HG02981 (cell line): ENCODE data around the gene ITSN2.
"Not testable (repeated sequence)": the region's sequence is repeated elsewhere in the genome, so short reads cannot be mapped to it uniquely, and the experiment has no call there.

Source experiments
- ATAC-seq: cut with Tn5 transposase; IDR thresholded peaks from one replicate; pipeline ENCODE4 v1.9.1; 2021; ENCODE audit warnings: mild to moderate bottlenecking, moderate library complexity; ENCODE audit not compliant: unreplicated experiment

The ITSN2 gene

DNA sequence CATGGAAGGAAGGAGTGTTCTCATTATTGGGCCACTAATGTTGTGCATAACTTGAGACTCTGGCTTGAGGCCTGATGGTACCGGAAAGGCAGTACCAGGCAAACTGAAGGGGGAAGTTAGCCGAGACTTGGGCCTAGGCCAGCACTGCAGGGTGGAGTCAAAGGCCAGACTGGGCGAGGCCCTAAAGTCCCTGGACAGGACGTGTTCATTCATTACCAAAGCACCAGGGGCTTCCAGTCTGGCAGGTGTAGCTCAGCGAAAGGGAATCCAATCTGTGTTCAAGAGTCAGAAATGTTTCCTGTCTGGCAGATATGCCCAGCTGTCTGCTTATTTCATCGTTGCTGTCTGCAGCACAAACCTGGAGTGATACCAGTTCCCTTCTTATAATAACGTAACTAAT, 4.7 kb upstream of the ITSN2 start:
- ATAC-seq = no peak

DNA sequence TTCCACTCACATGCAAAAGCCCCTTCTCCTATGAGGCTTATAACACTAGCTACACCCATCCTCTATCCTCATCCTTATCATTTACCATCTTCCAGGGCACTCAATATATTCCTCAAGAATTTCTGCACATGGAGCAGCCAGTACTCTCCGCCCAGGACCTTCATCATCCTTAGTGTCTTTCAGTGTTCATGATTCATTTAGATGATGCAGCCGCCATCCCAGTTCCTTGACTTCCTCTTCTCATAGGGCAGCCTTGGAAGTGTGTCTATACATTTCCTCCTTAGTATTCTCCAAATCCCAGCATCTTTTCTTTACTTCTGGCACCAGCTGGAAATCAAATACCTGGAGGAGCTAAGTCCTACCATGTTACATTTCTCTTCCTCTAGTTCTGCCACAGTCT, 3.0 kb upstream of the ITSN2 start:
- no peak for ATAC-seq

DNA sequence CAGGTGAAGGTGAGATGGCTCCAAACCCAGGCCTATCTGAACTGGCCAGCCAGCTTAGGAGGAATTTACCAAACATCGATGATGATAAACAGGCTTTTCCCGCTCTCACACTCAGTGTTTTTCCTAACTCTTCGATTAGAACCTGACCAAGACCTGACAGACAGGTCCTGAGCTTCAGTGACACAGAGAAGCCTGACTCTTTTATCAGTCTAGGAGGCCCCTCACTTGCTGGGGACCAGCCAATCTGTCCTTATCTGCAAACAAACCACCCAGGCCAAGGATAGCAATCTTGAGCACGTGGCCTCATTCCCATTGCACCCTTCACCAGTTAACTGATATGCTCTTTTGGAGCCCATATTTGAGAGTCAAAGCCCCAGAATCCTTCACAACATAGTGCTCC, 1.9 kb upstream of the ITSN2 start:
- no peak for ATAC-seq

DNA sequence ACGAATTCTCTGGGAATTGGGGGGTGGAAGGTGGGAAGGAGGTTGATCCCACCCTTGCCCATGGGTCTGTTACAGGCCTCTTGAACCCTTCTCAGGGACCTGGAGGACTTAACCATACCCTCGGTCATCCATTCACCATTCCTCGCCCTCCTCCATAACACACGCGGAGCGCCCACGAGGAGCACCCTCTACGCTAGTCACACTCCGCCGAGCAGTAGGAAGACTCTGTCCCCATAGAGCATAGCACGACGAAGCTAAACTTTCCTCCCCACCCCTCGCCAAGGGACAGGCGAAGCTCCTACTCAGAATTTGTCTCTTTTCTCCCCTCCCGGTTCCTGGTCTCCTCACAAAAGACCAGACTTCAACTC, 611 bp upstream of the ITSN2 start:
- no peak for ATAC-seq

DNA sequence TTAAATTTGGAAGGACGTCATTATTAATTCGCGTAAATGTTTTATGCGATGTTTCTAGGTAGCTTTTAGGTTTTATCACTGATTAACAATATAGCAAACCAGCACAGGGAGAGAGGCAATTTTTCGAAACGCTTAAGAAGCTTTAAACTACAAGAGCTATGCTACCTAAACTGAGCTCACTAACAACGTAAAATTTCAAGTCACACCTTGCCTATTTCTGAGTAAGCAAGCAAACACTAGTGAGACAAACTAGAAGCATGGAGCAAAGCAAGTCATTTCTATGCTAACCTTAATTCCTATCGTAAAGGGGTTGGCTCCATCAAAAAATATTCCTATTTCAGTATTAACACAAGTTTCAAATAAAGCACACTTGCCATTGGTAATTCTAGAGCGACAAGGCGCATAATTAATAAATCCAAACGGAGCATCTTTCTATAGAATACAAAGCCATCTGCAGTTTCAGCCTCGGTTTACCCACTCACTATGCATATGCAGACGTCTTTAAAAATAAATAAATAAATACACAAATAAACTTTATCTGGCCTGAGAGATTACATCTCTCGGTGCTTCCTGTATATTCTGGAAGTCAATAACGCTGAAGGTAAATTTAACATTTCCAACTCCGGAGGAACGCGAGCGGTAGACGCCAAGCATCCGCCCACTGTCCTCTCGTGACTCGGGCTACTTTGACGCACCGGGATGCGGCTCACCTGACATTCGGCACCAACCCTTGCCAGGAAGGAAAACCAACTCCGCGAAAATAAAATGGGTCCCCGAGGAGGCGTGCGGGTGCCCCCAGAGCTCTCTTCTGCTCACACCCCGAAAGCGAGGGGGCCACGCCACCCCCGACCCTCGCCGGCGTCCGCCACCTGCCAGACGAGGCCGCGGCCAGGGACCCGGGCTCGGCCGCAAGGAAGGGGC, 947 bp downstream of the ITSN2 start:
- no peak for ATAC-seq

DNA sequence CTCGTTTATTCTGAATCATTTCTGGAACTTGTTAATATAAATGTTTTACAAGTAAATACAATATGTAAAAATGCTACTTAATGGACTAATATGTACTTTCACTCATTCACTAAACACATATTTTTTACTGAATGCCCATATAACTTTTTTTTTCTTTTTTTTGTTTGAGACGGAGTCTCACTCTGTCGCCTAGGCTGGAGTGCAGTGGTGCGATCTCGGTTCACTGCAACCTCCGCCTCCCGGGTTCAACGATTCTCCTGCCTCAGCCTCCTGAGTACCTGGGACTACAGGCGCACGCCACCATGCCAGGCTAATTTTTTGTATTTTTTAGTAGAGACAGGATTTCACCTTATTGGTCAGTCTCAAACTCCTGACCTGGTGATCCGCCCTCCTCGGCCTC, 2.6 kb downstream of the ITSN2 start:
- not testable (repeated sequence) for ATAC-seq

DNA sequence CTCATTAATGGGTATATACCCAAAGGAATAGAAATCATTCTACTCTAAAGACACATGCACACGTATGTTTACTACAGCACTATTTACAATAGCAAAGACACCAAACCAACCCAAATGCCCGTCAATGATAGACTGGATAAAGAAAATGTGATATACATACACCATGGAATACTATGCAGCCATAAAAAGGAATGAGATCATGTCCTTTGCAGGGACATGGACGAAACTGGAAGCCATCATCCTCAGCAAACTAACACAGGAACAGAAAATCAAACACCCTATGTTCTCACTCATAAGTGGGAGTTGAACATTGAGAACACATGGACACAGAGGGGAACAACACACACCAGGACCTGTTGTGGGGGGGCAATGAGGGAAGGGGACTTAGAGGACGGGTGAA, 3.2 kb downstream of the ITSN2 start:
- not testable (repeated sequence) for ATAC-seq

DNA sequence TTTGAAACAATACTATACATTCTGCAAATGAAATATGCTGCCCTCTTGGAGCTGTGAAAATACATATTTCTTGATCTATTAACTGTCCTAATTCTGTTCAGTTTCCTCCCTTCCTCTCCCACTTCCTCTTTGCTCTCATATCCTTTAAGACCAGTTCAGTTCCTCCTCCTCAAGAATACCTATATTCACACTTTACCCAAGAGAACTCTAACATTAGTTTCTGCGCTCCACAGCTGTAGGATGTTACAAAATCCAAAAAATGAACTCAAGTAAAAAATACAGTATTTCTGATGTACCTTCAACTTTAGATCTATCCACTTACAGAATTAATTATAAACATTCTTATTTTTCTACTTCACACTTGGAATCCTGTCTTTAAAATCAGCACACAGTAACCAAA, 5.4 kb downstream of the ITSN2 start:
- ATAC-seq = no peak

DNA sequence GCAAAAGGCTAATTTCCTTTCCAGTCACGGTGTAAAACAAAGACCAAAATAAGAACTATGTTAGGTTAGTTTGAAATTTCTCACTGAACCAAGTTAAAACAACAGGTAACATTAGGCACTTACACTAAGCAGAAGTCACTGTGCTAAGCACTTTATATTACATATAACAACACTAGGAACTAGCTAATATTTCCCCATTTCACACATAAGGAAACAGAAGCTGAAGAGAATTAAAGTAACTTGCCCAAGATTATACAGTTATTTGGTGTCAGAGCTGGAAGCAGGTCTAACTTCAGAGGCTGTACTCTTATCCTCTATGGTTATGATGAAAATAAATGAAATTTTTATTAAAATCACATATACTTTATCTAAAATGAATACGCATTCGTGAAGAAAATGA, 5.9 kb downstream of the ITSN2 start:
- ATAC-seq = no peak

DNA sequence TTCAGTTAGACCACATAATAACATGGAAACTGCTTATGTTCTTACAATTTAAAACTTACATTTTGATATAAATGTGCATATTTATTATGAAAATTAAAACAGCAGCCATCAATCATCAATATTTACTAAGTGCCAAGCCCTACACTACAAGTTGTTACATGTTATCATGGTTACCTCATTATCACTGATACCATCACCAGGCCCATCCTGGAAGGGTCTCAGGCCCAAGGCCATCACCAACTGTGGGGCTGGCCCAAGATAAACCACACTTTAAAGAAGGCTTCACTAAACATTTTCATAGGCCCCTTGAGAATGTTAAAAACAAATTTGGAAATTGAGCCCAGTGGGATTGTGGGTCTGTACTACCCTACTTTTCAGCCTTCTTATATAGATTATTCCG, 6.4 kb downstream of the ITSN2 start:
- ATAC-seq = no peak

DNA sequence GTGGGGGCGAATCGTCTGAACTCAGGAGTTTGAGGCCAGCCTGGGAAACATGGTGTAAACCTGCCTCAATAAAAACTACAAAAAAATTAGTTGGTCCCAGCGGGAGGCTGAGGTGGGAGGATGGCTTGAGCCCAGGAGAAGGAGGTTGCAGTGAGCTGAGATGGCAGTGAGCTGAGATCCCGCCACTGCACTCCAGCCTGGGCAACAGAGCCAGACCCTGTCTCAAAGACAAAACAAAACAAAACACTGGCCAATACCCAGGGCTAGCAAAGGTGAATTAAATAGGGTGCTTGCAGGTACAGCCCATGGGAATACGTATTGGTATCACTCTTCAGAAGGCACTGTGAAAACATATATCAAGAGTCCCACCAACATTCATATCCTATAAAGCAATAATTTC, 7.0 kb downstream of the ITSN2 start:
- ATAC-seq = no peak

DNA sequence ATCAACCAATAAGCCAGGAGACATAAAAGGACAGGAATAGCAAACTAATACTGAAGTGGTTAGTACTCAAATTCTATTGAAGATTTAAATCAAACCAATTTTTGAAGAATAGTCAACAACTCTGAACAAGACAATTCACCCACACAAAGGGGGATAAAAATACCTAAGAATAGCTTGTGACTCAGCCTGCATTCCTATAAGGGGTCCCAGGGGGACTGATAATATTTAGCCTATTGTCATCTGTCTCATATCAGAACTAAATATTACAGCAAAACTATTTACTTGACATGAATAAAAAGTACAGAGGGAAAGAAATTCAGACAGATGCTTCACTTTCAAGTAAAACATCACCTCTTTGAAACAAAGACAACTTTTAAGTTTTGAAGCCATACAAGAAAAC, 7.7 kb downstream of the ITSN2 start:
- ATAC-seq = no peak

DNA sequence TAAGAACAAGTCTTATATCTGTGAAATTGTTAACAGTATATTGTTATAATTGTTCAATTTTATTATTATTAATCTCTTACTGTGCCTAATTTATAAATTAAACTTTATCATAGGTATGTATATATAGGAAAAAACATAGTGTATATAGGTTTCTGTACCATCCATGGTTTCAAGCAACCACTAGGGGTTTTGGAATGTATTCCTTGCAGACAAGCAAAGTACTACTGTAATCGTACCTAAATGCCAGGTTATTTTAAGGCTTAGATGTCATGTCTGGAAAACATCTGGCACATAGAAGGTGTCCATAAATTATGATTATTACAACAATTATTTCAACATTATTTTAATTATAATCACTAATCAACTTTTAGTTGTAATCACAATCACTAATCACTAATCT, 8.4 kb downstream of the ITSN2 start:
- ATAC-seq = no peak

DNA sequence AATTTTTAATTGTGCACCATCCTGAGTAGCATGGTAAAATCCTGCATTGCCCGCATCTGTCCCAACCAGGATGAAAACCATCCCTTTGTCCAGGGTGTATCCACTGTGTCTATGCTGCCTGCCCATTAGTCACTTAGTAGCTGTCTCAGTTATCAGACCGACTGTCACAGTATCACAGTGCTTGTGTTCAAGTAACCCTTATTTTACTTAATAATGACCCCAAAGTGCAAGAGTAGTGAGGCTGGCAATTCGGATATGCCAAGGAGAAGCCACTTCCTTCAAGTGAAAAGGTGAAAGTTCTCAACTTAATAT, 8.8 kb downstream of the ITSN2 start:
- ATAC-seq = no peak

DNA sequence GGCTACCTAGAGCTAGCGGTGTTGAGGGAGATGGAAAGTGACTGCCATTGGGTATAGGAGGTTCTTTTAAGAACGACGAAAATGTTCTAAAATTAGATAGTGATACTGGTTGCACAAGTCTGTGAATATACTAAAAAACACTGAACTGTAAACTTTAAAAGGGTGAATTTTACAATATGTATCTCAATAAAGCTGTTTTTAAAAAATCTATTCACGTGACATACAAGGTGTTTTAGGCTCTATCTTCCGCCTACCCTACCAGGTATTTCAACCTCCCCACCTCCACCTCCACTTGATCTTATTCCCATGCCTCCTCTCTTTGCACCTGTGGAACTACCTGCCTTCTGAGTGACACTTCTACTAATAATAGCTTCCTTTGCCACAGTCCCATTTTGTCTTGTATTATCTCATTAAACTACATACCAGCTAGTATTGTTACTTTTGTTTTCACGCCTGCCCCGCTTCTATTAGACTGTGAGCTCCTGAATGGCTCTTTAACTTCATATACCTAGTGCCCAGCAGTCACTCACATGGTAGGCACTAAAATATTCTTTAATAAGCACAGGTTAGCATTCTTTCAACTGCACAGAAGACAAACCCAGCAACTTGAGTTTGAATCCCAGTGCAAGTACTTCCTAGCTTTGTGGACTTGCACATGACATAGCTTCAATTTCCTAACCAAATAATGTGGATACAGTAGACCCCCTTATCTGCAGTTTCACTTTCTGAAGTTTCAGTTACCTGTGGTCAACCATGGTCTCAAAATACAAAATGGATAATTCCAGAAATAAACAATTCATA, 9.3 kb downstream of the ITSN2 start:
- ATAC-seq = no peak

DNA sequence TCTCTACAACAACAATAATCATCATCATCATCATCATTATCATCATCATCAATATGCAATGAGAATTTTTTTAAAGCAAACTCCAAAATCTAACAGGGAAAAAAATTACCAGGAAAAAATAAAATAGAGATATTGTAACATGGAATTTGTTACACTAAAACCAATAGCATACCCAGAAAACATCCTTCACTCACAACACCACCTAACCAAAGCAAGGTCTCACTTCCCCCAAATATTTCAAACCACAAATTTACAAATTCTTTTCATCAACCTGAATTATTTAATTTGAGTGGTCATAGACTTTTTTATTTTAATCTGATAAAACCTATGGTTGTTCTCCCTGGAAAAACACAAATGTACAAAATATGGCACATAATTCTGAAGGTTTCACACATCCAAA, 11.2 kb downstream of the ITSN2 start:
- ATAC-seq = no peak

DNA sequence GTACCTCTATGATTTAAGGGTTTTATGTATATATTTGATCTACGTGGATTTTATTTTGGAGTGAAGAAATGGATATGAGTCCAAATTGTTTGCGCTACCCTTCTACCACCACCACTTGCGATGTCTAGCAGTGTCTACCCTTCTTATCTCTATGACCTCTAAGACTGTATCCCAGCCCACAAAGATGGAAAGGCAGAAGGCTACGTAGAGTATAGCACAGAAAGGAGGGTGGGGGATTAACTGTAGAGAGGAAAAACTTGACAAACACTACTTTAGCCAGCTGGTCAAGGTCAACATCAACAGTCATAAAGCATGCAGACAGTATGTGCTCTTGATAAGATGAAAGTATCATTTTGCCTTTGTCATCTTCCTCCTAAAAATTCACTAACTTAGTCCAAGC, 14.4 kb downstream of the ITSN2 start:
- no peak for ATAC-seq

DNA sequence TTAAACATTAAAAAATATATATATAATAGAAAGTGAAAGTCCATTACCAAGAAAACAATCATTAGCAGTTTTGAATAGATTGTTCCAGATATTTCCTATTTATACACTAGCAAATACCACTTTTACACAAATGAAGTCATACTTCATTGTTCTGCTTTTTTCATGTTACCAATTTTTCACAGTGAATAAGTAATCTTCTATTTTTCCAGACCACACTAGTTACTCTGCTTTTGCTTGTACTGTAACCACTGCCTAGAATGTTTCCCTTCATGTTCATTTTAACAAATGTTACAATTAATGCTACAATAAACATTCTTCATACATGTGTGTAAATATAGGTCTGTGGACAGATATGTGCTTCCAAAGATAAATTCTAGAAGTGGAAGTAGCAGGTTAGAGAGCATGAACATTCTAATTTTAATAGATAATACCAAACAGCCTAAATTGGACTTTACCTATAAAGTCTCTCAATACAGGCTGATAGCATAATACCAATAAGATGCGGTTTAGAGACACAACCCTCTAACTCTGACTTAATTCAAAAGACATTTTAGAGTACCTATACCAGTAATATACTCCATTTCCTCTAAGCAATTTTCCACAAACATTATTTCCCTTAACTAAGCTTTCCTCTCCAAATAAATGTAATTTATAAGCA, 17.0 kb downstream of the ITSN2 start:
- peak; percentile 80 for ATAC-seq

DNA sequence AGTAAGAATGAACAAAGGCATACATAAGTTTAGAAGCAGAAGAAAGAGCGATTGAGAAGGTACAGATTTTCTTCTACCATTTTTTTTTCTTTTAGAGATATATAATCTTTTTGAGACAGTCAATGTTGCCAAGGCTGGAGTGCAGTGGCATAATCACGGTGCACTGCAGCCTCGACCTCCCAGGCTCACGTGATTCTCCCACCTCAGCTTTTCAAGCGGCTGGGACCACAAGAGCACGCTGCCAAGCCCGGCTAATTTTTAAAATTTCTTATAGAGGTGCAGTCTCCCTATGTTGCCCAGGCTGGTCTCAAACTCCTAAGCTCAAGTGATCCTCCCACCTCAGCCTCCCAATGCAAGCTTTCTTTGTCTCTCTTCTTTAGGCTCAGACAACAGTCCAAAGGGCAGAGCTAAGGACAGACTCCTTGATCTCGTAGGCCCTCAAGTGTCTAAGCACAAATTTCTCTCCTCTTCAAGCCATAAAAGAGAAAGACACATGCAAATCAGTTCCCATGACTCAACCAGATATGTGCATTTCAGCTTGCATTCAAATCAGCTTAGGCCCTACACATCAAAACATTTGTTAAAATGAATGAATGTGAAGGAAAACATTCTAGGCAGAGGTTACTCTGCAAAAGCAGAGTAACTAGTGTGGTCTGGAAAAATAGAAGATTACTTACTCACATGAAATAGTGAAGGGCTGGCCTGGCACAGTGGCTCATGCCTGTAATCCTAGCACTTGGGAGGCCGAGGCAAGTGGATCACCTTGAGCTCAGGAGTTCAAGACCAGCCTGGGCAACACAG, 18.0 kb downstream of the ITSN2 start:
- ATAC-seq = peak; percentile 43

DNA sequence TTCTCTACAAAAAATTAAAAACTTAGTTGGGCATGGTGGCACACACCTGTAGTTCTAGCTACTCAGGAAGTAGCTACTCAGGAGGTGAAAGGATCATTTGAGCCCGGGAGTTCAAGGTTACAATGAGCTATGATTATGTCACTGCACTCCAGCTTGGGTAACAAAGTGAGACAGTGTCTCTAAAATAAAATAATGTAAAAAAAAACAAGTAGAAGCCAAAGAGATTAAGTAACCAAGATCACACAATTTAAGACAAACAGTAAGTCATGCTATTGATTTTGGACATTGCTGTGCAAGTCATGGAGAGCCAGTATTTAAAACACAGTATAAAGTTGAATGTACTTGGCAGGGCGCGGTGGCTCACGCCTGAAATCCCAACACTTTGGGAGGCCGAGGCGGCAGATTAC, 20.5 kb downstream of the ITSN2 start:
- ATAC-seq = no peak

DNA sequence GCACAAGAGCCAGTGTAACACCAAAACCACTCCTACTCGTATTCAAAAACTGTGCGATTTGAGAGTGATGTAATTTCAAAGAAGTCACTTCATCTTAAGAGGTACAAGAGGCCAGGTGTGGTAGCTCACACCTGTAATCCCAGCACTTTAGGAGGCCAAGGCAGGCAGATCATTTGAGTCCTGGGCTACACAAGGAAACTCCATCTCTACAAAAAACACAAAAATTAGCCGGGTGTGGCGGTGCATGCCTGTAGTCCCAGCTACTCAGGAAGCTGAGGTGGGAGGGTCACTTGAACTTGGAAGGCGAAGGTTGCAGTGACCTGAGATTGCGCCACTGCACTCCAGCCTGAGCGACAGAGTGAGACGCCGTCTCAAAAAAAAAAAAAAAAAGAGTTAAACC, 21.2 kb downstream of the ITSN2 start:
- not testable (repeated sequence) for ATAC-seq
